LNCaP clone FGC (cell line): ENCODE data around the gene MYORG.

Experiments used
- DNase-seq: peaks from one replicate; pipeline ENCODE4 v3.0.0-alpha.2; 2011; ENCODE audit warnings: low read depth
- H3K4me3 ChIP-seq: 2 replicates; pipeline ENCODE4 v1.5.1; 2011; ENCODE audit warnings: mild to moderate bottlenecking, low read depth, low read length, control low read depth
- CTCF ChIP-seq: IDR thresholded peaks from 2 replicates; pipeline ENCODE4 v1.5.1; 2012; ENCODE audit warnings: mild to moderate bottlenecking; ENCODE audit not compliant: control insufficient read depth, insufficient read depth; ENCODE audit errors: extremely low read depth

The MYORG gene

GRCh38 chr9:34333836-34334235, 42.9 kb downstream of the MYORG start:
- H3K4me3 ChIP-seq: no peak overlapping the region
- TF ChIP-seq CTCF: no peak
- DNase-seq: no peak

- no peak overlapping the region for H3K4me3 ChIP-seq
- peak; percentile 46 for TF ChIP-seq CTCF
- no peak for DNase-seq
Measured at GRCh38 chr9:34332076-34332964, 44.4 kb downstream of the MYORG start.

GRCh38 chr9:34331196-34331595, 45.5 kb downstream of the MYORG start:
- no peak for DNase-seq
- TF ChIP-seq CTCF: no peak
- no peak overlapping the region for H3K4me3 ChIP-seq

- TF ChIP-seq CTCF: no peak
- H3K4me3 ChIP-seq: peak within 1 kb of the TSS; percentile 97
- DNase-seq: peak; percentile 100
Measured at GRCh38 chr9:34328987-34329832, 47.5 kb downstream of the MYORG start, which contains the start of the genes KIF24 and NUDT2. TSS of gene KIF24 (minus strand) at chr9:34329268. CDS start at chr9:34311346, 17,922 bp downstream. TSS of gene NUDT2 (plus strand) at chr9:34329569. CDS start at chr9:34339040, 9,471 bp downstream.

- DNase-seq: peak; percentile 38
- TF ChIP-seq CTCF: no peak
- peak overlapping the region; percentile 97 for H3K4me3 ChIP-seq
Measured at GRCh38 chr9:34328500-34328986, 48.2 kb downstream of the MYORG start.

GRCh38 chr9:34326690-34327089, 50.0 kb downstream of the MYORG start:
- TF ChIP-seq CTCF: no peak
- H3K4me3 ChIP-seq: no peak overlapping the region
- DNase-seq: no peak
